HUES64 (cell line): ENCODE data around the gene PASK.

Experiments used
- H3K27ac ChIP-seq: 2 replicates; pipeline ENCODE4 v1.7.0; 2013; ENCODE audit warnings: low read depth, low read length, inconsistent platforms
- H3K27me3 ChIP-seq: 2 replicates; pipeline ENCODE4 v1.6.1; 2013; ENCODE audit warnings: mild to moderate bottlenecking, low read length; ENCODE audit not compliant: insufficient read depth
- H3K36me3 ChIP-seq: 2 replicates; pipeline ENCODE4 v1.6.1; 2013; ENCODE audit warnings: mild to moderate bottlenecking, low read length; ENCODE audit not compliant: insufficient read depth
- H3K4me1 ChIP-seq: 2 replicates; pipeline ENCODE4 v1.6.1; 2013; ENCODE audit warnings: mild to moderate bottlenecking, low read length, moderate library complexity; ENCODE audit not compliant: insufficient read depth
- H3K4me3 ChIP-seq: 2 replicates; pipeline ENCODE4 v1.5.1; 2013; ENCODE audit warnings: mild to moderate bottlenecking, low read length, moderate library complexity
- H3K9ac ChIP-seq: 2 replicates; pipeline ENCODE4 v1.6.1; 2013; ENCODE audit warnings: mild to moderate bottlenecking, low read depth, low read length
- H3K9me3 ChIP-seq: 2 replicates; pipeline ENCODE4 v1.6.1; 2013; ENCODE audit warnings: low read depth, low read length; ENCODE audit not compliant: insufficient read depth
- WGBS: fragments of 150-250, 120-280 bp; methylation state at CpG from one replicate; pipeline ENCODE4 v1.1.7; 2013; ENCODE audit warnings: missing lambda C conversion rate; 5-methylcytosine and 5-hydroxymethylcytosine counted together

PASK gene

DNA sequence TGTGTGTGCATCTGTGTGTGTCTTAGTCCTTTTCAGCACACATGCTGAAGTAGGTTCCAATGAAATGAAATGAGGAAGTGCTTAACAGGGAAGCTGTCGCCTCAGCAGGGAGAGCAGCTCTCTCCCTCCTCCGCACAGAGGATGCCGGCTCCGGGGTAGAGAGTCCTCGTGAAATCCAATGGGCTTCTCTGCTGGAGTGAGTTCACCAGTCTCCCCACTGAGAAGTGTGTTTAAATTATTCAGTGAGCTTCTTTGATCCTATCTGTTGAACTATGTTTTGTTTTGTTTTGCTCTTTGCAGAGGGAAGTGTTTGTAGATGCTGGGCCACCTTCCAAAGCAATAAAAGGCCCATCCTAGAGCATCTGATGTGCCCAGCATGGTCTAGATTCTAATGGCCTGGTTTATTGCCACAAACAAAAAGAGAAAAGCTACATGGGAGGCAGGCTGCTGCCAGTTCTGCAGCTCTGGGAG lies 7.7 kb upstream of the PASK start:
- 35% methylated on average over 5 of the region's 5 CpGs for WGBS
- Histone ChIP-seq H3K27ac (no peak overlapping the region), H3K9ac (no peak overlapping the region), H3K4me3 (no peak overlapping the region), H3K36me3 (peaks cover 41% of the 10 kb centered on the region), H3K27me3 (no peaks in the 10 kb centered on the region), H3K4me1 (0 out of 2 replicates have a peak, but pooled peaks cover 9% of the 10 kb centered on the region), H3K9me3 (no peaks in the 10 kb centered on the region)

DNA sequence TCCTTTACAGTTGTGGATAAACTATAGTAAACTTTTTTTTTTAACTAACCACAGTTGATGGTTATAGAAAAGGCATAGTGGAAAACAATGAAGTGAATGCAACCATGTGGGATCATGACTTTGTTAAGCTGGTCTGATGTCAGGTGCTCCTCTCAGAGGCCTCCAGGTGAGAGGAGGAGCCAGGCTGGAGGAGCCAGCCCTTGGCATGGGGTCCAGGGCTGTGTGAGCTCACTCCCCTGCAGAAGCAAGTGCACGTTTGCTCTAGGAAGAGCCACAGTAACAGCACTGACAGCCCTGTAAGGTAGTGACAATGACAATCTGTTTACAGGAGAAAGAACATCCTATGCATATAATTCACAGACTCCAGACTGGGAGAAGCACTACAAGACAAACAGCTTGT lies 6.7 kb upstream of the PASK start:
- H3K4me1 ChIP-seq = peaks cover 13% of the 10 kb centered on the region; the same call in 1 of the 2 replicates
- H3K27ac ChIP-seq = no peak overlapping the region
- no peak overlapping the region for H3K9ac ChIP-seq
- H3K27me3 ChIP-seq = no peaks in the 10 kb centered on the region
- peaks cover 35% of the 10 kb centered on the region for H3K36me3 ChIP-seq
- WGBS = 83% methylated on average over 1 of the region's 1 CpG
- no peaks in the 10 kb centered on the region for H3K9me3 ChIP-seq
- no peak overlapping the region for H3K4me3 ChIP-seq

DNA sequence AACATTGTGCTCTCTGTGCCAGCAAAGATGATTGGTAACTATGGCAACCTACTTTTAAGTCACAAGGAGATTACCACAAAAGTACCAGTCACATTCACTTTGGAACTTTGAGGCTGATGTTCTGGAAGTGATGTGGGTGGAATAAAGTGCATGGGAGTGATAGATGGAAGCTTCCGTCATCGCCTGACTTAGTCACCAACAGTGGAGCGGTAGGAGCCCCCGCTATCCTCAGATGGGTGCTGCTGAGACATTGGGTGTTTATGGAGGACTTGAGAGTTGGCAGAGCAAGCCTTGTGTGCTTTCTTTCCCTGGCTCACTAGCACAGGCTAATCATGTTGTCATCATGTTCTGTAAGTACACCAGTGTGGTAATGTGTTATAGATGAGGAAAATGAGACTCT lies 5.6 kb upstream of the PASK start:
- Histone ChIP-seq H3K9ac (no peak overlapping the region; the same call in 1 of the 2 replicates), H3K9me3 (no peaks in the 10 kb centered on the region), H3K36me3 (peaks cover 35% of the 10 kb centered on the region), H3K4me1 (peaks cover 14% of the 10 kb centered on the region; the same call in 1 of the 2 replicates), H3K27ac (no peak overlapping the region), H3K4me3 (no peak overlapping the region), H3K27me3 (no peaks in the 10 kb centered on the region)
- WGBS = 95% methylated on average over 4 of the region's 4 CpGs

DNA sequence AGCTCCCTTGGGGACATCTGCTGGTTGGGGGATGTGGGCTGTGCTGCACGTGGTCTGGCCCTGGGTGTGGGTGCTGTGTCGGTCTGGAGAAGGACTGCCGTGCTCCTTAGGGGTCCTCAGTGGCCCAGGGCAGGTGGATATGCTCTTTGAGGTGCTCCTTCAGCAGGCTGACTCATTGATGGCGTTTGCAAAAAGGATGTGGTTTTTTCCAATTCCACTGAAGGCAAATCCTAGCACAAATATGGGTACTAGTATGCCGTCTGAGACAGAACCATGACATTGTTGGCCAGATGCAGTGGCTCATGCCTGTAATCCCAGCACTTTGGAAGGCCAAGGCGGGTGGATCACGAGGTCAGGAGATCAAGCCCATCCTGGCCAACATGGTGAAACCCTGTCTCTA lies 4.3 kb upstream of the PASK start:
- Histone ChIP-seq H3K4me1 (peaks cover 14% of the 10 kb centered on the region; the same call in 1 of the 2 replicates), H3K9ac (no peak overlapping the region), H3K27me3 (peaks cover 1% of the 10 kb centered on the region; the same call in 1 of the 2 replicates), H3K27ac (no peak overlapping the region), H3K4me3 (no peak overlapping the region), H3K9me3 (no peaks in the 10 kb centered on the region), H3K36me3 (peaks cover 23% of the 10 kb centered on the region)
- WGBS = 87% methylated on average over 7 of the region's 7 CpGs

DNA sequence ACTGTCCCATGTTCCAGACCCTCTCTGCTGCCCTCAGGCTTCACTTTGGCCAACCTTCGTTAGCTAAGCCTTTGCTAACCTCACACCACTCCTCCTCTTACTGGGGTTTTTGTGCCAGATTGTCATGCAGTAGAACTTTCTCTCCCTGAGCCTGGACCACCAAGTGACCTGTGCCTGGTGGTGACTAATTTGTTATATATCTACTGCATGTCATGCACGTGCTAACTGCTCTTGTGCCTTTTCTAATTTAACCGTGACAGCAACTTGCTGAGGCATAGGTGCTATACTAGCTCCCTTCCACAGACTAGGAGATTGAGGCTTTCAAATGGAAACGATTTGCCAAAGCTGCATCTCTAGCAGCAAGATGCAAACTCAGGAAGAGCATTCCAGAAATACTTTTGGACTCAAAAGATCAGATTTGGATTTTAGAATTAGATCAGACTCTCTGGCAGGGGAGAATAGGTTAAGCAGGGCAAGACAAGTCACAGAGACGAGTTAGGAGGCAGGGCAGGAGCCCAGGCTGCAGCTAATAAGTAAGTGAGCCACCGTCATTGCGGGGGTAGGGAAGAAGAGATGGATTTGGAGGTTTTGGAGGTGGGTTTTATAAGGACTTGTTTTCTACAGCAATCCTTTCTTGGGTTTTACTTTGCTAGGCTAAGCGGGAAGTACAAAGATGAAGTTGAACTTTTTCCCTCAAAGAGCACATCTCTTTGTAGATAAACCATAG lies 2.8 kb upstream of the PASK start:
- H3K4me3 ChIP-seq = no peak overlapping the region
- peaks cover 16% of the 10 kb centered on the region; the same call in 1 of the 2 replicates for H3K4me1 ChIP-seq
- no peak overlapping the region for H3K27ac ChIP-seq
- H3K27me3 ChIP-seq = peaks cover 8% of the 10 kb centered on the region; the same call in 1 of the 2 replicates
- no peaks in the 10 kb centered on the region for H3K9me3 ChIP-seq
- WGBS = 66% methylated on average over 7 of the region's 8 CpGs
- H3K36me3 ChIP-seq = peaks cover 13% of the 10 kb centered on the region; the same call in 1 of the 2 replicates
- H3K9ac ChIP-seq = no peak overlapping the region

DNA sequence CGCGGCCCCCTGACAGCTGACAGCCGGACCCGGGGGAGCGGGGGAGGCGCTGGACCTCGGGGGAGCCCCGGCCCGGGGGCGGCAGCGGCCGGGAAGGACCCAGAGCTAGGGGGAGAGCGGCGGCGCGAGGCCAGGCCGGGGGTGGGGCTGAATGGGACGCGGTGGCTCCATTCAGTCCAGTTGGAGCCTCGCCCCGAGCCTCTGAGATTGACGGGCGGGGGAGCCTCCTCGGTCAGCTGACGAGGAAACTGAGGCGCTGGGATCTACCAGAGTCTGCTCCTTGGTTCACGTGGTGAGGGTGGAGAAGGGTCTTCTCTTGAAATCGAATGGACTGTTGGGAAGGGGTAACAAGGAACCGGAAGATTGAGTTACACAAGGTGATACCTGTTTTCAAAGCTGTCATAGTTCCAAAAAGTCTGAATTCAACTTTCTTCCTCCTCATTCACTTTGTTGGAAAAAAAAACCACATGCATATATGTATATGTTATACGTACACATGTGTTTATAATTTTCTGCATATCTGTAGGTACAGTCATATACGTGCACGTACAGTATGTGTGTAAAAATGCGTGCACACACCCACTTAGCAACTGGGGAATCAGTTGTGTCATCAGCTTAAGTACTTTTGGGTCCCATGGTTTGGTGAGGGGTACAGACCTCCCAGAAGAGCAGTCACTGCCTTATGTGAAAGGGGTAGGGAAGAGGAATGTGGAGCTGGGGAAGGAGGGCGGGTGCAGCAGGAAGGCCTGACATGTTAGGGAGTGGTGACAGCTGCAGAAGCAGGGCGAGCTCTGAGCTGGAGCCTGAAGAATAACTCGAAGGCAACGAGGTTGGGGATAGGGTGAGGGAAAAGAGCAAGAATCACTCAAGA lies 1.6 kb upstream of the PASK start:
- Histone ChIP-seq H3K9me3 (no peaks in the 10 kb centered on the region), H3K27ac (no peak overlapping the region), H3K36me3 (peaks cover 13% of the 10 kb centered on the region; the same call in 1 of the 2 replicates), H3K9ac (peak overlapping the region; percentile 62), H3K4me1 (peaks cover 11% of the 10 kb centered on the region; the same call in 1 of the 2 replicates), H3K27me3 (peaks cover 8% of the 10 kb centered on the region; the same call in 1 of the 2 replicates), H3K4me3 (peak overlapping the region; percentile 81)
- WGBS = 16% methylated on average over 36 of the region's 37 CpGs

DNA sequence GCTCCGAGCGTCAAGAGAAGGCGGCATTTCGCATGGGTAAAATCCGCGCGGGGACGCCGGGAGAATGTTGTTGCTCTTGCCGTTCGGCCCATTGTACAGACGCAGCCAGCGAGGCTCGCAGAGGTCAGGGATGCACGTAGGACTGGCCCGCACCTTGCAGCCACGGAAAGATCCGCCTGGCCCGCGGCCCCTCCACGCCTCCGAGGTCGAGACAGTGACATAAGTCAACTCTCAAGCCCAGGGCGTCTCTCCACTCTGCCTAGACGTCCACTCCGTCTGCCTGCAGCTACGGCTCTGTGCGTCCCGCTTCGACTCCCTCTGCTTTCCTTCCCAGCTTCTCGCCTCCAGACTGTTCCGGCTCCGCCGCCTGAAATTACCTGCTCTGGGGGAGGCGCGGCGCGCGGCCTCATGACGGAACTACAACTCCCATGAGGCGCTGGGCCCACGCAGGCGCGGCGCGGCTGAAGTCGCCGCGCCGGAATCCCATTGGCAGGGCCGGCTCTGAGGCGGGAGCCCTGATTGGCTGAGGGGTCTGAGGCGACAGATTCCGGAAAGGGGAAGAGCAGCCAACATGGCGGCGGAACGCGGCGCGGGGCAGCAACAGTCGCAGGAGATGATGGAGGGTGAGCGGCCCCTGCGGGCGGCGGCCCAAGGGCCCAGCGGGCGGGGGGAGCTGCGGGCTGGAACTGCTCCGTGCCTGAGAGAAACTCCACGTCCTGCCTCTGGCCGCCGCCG lies 820 bp upstream of the PASK start, which contains the start of gene PPP1R7:
Gene PPP1R7 (plus strand): TSS at position 543 of the 735 bp plus-strand sequence. CDS start 29 bp downstream, at position 572.
- Histone ChIP-seq H3K27ac (no peak within 1 kb of the TSS), H3K9me3 (no peaks in the 10 kb centered on the region), H3K27me3 (peaks cover 8% of the 10 kb centered on the region; the same call in 1 of the 2 replicates), H3K4me1 (peaks cover 11% of the 10 kb centered on the region; the same call in 1 of the 2 replicates), H3K4me3 (peak within 1 kb of the TSS; percentile 81), H3K9ac (peak within 1 kb of the TSS; percentile 79), H3K36me3 (peaks cover 11% of the 10 kb centered on the region; the same call in 1 of the 2 replicates)
- WGBS = under 1% methylated on average over 73 of the region's 73 CpGs

DNA sequence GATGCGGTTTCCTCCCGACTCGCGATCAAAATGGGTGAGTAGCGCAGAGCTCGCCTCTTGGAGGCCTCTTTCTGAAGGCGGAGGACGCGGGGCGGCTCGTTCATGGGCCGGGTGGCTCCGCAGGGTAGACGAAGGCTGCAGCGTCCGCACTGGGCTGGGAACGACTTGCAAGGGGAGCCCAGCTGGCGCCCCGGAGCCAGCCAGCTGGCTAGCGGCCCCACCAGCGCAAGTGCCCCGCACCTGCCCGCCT lies 328 bp upstream of the PASK start:
- peaks cover 8% of the 10 kb centered on the region; the same call in 1 of the 2 replicates for H3K27me3 ChIP-seq
- WGBS = 1% methylated on average over 23 of the region's 23 CpGs
- H3K9me3 ChIP-seq = no peaks in the 10 kb centered on the region
- peaks cover 11% of the 10 kb centered on the region; the same call in 1 of the 2 replicates for H3K4me1 ChIP-seq
- H3K9ac ChIP-seq = peak overlapping the region; percentile 79
- peaks cover 6% of the 10 kb centered on the region; the same call in 1 of the 2 replicates for H3K36me3 ChIP-seq
- peak overlapping the region; percentile 81 for H3K4me3 ChIP-seq
- H3K27ac ChIP-seq = no peak overlapping the region

DNA sequence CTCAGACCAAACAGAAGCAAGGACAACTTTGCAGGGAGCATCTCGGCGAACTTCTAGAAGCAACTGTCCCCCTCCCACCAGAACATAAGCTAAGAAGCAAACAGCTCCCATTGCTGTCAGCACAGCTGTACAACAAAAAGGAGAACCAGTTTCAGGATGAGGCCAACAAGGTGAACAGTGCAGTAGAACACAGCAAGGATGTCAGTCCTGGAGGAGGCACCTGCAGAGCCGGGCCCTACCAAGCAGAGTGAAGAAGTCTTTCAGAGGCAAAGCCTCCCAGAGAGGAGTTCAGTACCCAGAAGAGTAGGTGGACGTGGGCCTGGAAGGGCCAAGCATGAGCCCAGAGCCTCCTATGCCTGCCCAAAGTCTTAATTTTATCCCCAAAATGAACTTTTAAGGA lies 1.0 kb downstream of the PASK start:
- H3K4me1 ChIP-seq = peaks cover 11% of the 10 kb centered on the region; the same call in 1 of the 2 replicates
- H3K27me3 ChIP-seq = peaks cover 8% of the 10 kb centered on the region; the same call in 1 of the 2 replicates
- no peaks in the 10 kb centered on the region for H3K9me3 ChIP-seq
- H3K27ac ChIP-seq = no peak overlapping the region
- 85% methylated on average over 4 of the region's 4 CpGs for WGBS
- peak overlapping the region; percentile 79; the same call in 1 of the 2 replicates for H3K9ac ChIP-seq
- H3K36me3 ChIP-seq = 0 out of 2 replicates have a peak, but pooled peaks cover 4% of the 10 kb centered on the region
- peak overlapping the region; percentile 81 for H3K4me3 ChIP-seq

DNA sequence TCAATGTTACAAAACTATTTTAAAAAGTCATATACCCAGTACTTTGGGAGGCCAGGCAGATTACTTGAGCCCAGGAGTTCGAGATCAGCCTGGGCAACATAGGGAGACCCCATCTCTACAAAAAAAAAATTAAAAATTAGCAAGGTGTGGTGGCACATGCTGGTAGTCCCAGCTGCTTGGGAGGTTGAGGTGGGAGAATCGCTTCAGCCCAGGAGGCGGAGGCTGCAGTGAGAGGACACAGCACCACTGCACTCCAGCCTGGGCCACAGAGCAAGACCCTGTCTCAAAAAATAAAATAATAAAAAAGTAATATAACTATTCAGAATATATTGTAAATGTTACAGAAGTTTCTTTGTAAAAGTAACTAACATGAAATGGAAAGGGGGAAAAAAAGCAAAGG lies 1.9 kb downstream of the PASK start:
- peaks cover 11% of the 10 kb centered on the region; the same call in 1 of the 2 replicates for H3K4me1 ChIP-seq
- no peak overlapping the region for H3K4me3 ChIP-seq
- H3K9me3 ChIP-seq = no peaks in the 10 kb centered on the region
- H3K27me3 ChIP-seq = peaks cover 8% of the 10 kb centered on the region; the same call in 1 of the 2 replicates
- H3K36me3 ChIP-seq = peaks cover 4% of the 10 kb centered on the region
- WGBS = 97% methylated on average over 3 of the region's 3 CpGs
- H3K9ac ChIP-seq = no peak overlapping the region
- H3K27ac ChIP-seq = no peak overlapping the region
